Ascending aorta (tissue), 2 donors: Measurements from ENCODE around the gene PWP2. TPM values are rescaled to one million over a fixed set of nuclear protein-coding genes. Genes with fewer than 3 reads are reported as not detected.
A peak's percentile ranks its signal among the peaks of the same experiment; 100 is the strongest.

Source experiments
- DNase-seq, 2 donors: peaks; one replicate each; pipeline ENCODE4 v3.0.0-alpha.2; 2019; ENCODE audit warnings: low spot score in 2 of 2
- H3K27ac ChIP-seq, 2 donors: fragments of 200-600 bp; sonication (generic); one replicate each; pipeline ENCODE4 v1.5.1; 2016 to 2017; ENCODE audit warnings: mild to moderate bottlenecking in 1 of 2
- H3K27me3 ChIP-seq: fragments of 200-600 bp; sonication (generic); one replicate; pipeline ENCODE4 v1.5.1; 2017
- H3K36me3 ChIP-seq, 2 donors: fragments of 200-600 bp; sonication (generic); one replicate each; pipeline ENCODE4 v1.5.1; 2016
- H3K4me1 ChIP-seq, 2 donors: fragments of 200-600 bp; sonication (generic); one replicate each; pipeline ENCODE4 v1.5.1; 2016 to 2017; ENCODE audit warnings: mild to moderate bottlenecking in 1 of 2
- H3K4me3 ChIP-seq, 2 donors: fragments of 200-600 bp; sonication (generic); one replicate each; pipeline ENCODE4 v1.5.1; 2016 to 2017; ENCODE audit warnings: mild to moderate bottlenecking in 1 of 2
- H3K9me3 ChIP-seq, 2 donors: fragments of 200-600 bp; sonication (generic); one replicate each; pipeline ENCODE4 v1.5.1; 2016
- intact Hi-C: fragments of 100-400 bp; cut with DNase I; formaldehyde crosslinking; loops from one replicate; pipeline ENCODE4 v1.15.1; 2023
- total RNA-seq: library from RNA; depleted of rRNA; stranded (reverse); fragments of >200 nt; gene quantifications from one replicate; pipeline ENCODE4 v1.1.0, GENCODE V29; 2016
- TF ChIP-seq, protein P1 (sequence below), 3 experiments: fragments of 200-600 bp in 2 of 3; fragments of 450-650 bp in 1 of 3; sonication (generic) in 2 of 3; IDR thresholded peaks; one replicate each; pipeline ENCODE4 v1.5.1; 2016 to 2019; ENCODE audit warnings: antibody characterized with exemption in 3 of 3, mild to moderate bottlenecking in 1 of 3, moderate library complexity in 1 of 3

PWP2 gene
- total RNA-seq, 1 donor from 2014 or later, result 2.7 TPM

- DNase-seq, result no peak
- H3K4me3 ChIP-seq, result no peak overlapping the region
- peaks cover 50 to 87% of the 10 kb centered on the region in 2 donors for H3K36me3 ChIP-seq
- no peak overlapping the region for H3K27ac ChIP-seq
- H3K9me3 ChIP-seq, result no peaks in the 10 kb centered on the region
- H3K4me1 ChIP-seq, result no peaks in the 10 kb centered on the region
- TF ChIP-seq, protein P1, sequence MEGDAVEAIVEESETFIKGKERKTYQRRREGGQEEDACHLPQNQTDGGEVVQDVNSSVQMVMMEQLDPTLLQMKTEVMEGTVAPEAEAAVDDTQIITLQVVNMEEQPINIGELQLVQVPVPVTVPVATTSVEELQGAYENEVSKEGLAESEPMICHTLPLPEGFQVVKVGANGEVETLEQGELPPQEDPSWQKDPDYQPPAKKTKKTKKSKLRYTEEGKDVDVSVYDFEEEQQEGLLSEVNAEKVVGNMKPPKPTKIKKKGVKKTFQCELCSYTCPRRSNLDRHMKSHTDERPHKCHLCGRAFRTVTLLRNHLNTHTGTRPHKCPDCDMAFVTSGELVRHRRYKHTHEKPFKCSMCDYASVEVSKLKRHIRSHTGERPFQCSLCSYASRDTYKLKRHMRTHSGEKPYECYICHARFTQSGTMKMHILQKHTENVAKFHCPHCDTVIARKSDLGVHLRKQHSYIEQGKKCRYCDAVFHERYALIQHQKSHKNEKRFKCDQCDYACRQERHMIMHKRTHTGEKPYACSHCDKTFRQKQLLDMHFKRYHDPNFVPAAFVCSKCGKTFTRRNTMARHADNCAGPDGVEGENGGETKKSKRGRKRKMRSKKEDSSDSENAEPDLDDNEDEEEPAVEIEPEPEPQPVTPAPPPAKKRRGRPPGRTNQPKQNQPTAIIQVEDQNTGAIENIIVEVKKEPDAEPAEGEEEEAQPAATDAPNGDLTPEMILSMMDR (IDR thresholded peaks at IDR 0.05), result no peak
- no peaks in the 10 kb centered on the region for H3K27me3 ChIP-seq
- intact Hi-C loops, result no loop called here
Measured at GRCh38 chr21:44078411-44078981, 28.7 kb upstream of the PWP2 start.

- H3K4me1 ChIP-seq, result no peaks in the 10 kb centered on the region
- no peaks in the 10 kb centered on the region for H3K27me3 ChIP-seq
- H3K9me3 ChIP-seq, result no peaks in the 10 kb centered on the region
- peaks cover 51 to 89% of the 10 kb centered on the region in 2 donors for H3K36me3 ChIP-seq
- H3K27ac ChIP-seq, result no peak overlapping the region
- intact Hi-C loops, result no loop called here
- no peak overlapping the region for H3K4me3 ChIP-seq
- TF ChIP-seq, protein P1 (IDR thresholded peaks at IDR 0.05), result no peak
- DNase-seq, result peak in 1 of 2 donors; percentile 21
Measured at GRCh38 chr21:44079446-44079845, 27.8 kb upstream of the PWP2 start.

DNA sequence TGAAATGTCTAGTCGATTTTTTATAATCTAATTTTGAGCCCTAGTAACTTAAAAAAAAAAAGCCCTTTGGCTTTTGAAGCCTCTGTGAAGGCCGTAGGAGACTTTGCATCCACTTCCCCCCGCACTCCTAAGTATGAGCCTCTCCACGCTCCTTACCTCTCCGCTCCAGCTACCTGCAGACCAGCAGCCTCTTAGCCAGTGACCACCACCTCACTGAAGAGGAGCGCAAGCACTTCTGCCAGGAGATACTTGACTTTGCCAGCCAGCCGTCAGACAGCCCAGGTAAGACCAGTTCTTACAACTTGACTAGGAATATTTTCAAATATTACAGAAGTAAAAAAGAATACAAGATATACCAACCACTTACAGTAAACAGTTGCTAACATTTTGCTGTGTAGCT is 27.4 kb upstream of the PWP2 start:
- TF ChIP-seq, protein P1 (IDR thresholded peaks at IDR 0.05), result no peak
- no peak overlapping the region for H3K4me3 ChIP-seq
- H3K4me1 ChIP-seq, result no peaks in the 10 kb centered on the region
- no peak for DNase-seq
- peaks cover 51 to 89% of the 10 kb centered on the region in 2 donors for H3K36me3 ChIP-seq
- intact Hi-C loops, result no loop called here
- no peaks in the 10 kb centered on the region for H3K27me3 ChIP-seq
- no peak overlapping the region for H3K27ac ChIP-seq
- no peaks in the 10 kb centered on the region for H3K9me3 ChIP-seq

GRCh38 chr21:44082648-44083440 is 24.4 kb upstream of the PWP2 start:
- DNase-seq, result peak in 1 of 2 donors; percentile 31
- Histone ChIP-seq H3K4me3 (no peak overlapping the region), H3K9me3 (no peaks in the 10 kb centered on the region), H3K27ac (no peak overlapping the region), H3K27me3 (no peaks in the 10 kb centered on the region), H3K36me3 (peaks cover 47 to 82% of the 10 kb centered on the region in 2 donors), H3K4me1 (no peaks in the 10 kb centered on the region)
- TF ChIP-seq, protein P1 (IDR thresholded peaks at IDR 0.05), result no peak
- intact Hi-C loops, result no loop called here

DNA sequence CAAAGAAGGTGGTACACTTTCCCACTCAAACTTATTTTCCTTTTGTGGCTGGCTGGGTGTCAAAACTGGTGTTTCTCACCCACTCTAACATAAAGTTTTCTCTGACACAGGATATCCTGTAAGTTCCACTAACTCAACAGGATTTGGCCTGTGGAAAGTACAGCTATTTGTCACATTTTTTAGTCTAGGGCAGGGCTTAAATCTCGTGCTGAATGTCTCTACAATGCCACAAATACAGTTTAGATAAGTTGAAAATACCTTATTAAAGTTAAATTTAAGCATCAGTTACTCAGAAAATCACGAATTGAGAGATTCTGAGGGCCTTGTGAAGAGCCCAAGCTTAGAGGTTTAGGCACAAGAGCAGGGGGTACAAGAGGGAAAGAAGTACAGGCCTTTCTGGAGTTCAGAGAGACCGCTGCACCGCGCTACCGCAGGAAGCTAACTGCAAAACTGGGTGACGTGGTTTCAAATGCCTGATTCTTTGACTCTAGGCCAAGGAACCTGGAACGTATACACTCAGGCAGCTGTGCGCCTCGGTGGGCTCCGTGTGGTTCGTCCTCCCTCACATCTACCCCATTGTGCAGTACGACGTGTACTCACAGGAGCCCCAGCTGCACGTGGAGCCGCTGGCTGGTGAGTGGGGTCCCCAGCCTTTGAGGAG is 23.4 kb upstream of the PWP2 start:
- peaks cover 52 to 82% of the 10 kb centered on the region in 2 donors for H3K36me3 ChIP-seq
- H3K4me1 ChIP-seq, result no peaks in the 10 kb centered on the region
- intact Hi-C loops, result no loop called here
- H3K27me3 ChIP-seq, result no peaks in the 10 kb centered on the region
- TF ChIP-seq, protein P1 (IDR thresholded peaks at IDR 0.05), result no peak
- no peak overlapping the region for H3K4me3 ChIP-seq
- no peak overlapping the region for H3K27ac ChIP-seq
- peak in 1 of 2 donors; percentile 62 for DNase-seq
- no peaks in the 10 kb centered on the region for H3K9me3 ChIP-seq
